Esophagus squamous epithelium (tissue), 5 donors: Measurements from ENCODE around the gene CAMP. TPM values are rescaled to one million over a fixed set of nuclear protein-coding genes. Genes with fewer than 3 reads are reported as not detected.

Experiments used
- DNase-seq: peaks from one replicate; lab custom pipeline; 2025; lab: John Stamatoyannopoulos, UW
- H3K27ac ChIP-seq, 4 donors: fragments of 200-600 bp; sonication (generic); one replicate each; pipeline ENCODE4 v1.5.1; 2016 to 2019; ENCODE audit warnings: mild to moderate bottlenecking in 1 of 4
- H3K27me3 ChIP-seq, 4 donors: fragments of 200-600 bp; sonication (generic); 1 replicate in 3 of 4; 2 replicates in 1 of 4; pipeline versions ENCODE4 v1.5.1 to v1.6.0; 2017 to 2021; ENCODE audit warnings: antibody characterized with exemption in 1 of 4
- H3K36me3 ChIP-seq, 3 donors: fragments of 200-600 bp; sonication (generic); one replicate each; pipeline ENCODE4 v1.5.1; 2016 to 2019
- H3K4me1 ChIP-seq, 3 donors: fragments of 200-600 bp; sonication (generic); one replicate each; pipeline ENCODE4 v1.5.1; 2017 to 2019
- H3K4me3 ChIP-seq, 4 donors: fragments of 200-600 bp; sonication (generic); 1 replicate in 3 of 4; 2 replicates in 1 of 4; pipeline ENCODE4 v1.5.1; 2016 to 2019; ENCODE audit warnings: mild to moderate bottlenecking in 2 of 4, moderate library complexity in 1 of 4
- H3K9me3 ChIP-seq, 3 donors: fragments of 200-600 bp; sonication (generic); one replicate each; pipeline ENCODE4 v1.5.1; 2016 to 2019
- POLR2A ChIP-seq, 4 donors: fragments of 450-650 bp; IDR thresholded peaks; one replicate each; pipeline ENCODE4 v1.6.1; 2017; ENCODE audit warnings: antibody characterized with exemption in 4 of 4, mild to moderate bottlenecking in 4 of 4, moderate library complexity in 3 of 4
- WGBS, 2 donors: methylation state at CpG; one replicate each; pipeline ENCODE4 v1.1.5; 2018; 5-methylcytosine and 5-hydroxymethylcytosine counted together
- intact Hi-C: fragments of 100-400 bp; cut with DNase I; formaldehyde crosslinking; loops from one replicate; pipeline ENCODE4 v1.15.0; 2022
- total RNA-seq, 4 donors: library from RNA; depleted of rRNA; stranded (reverse); fragments of >200 nt; gene quantifications; one replicate each; pipeline ENCODE4 v1.1.0, GENCODE V29; 2016
- TF ChIP-seq, protein P1 (sequence below), 6 experiments: fragments of 450-650 bp in 4 of 6; fragments of 200-600 bp in 2 of 6; sonication (generic) in 2 of 6; IDR thresholded peaks; one replicate each; pipeline ENCODE4 v1.5.1; 2016 to 2019; ENCODE audit warnings: antibody characterized with exemption in 6 of 6, mild to moderate bottlenecking in 4 of 6, moderate library complexity in 4 of 6
- donor health status: DM: yes; HTN: yes; CAD: no.

Gene CAMP
- total RNA-seq, 4 donors from 2014 or later, result 0.76 TPM; not detected in 3

GRCh38 chr3:48185129-48185528 lies 38.2 kb upstream of the CAMP start:
- no peak for DNase-seq
- H3K27me3 ChIP-seq, result no peaks in the 10 kb centered on the region
- TF ChIP-seq POLR2A (IDR thresholded peaks at IDR 0.05), result no peak
- TF ChIP-seq, protein P1, sequence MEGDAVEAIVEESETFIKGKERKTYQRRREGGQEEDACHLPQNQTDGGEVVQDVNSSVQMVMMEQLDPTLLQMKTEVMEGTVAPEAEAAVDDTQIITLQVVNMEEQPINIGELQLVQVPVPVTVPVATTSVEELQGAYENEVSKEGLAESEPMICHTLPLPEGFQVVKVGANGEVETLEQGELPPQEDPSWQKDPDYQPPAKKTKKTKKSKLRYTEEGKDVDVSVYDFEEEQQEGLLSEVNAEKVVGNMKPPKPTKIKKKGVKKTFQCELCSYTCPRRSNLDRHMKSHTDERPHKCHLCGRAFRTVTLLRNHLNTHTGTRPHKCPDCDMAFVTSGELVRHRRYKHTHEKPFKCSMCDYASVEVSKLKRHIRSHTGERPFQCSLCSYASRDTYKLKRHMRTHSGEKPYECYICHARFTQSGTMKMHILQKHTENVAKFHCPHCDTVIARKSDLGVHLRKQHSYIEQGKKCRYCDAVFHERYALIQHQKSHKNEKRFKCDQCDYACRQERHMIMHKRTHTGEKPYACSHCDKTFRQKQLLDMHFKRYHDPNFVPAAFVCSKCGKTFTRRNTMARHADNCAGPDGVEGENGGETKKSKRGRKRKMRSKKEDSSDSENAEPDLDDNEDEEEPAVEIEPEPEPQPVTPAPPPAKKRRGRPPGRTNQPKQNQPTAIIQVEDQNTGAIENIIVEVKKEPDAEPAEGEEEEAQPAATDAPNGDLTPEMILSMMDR (IDR thresholded peaks at IDR 0.05), result no peak
- no peak overlapping the region for H3K27ac ChIP-seq
- H3K36me3 ChIP-seq, result peaks cover 0 to 27% (median 0%) of the 10 kb centered on the region in 3 donors
- peaks cover 11 to 22% (median 14%) of the 10 kb centered on the region in 3 donors for H3K4me1 ChIP-seq
- intact Hi-C loops, result no loop called here
- no peak overlapping the region for H3K4me3 ChIP-seq
- no peaks in the 10 kb centered on the region for H3K9me3 ChIP-seq
- 68 to 88% methylated on average over 4 of the region's 4 CpGs for WGBS, 2 donors

GRCh38 chr3:48186631-48187300 lies 36.5 kb upstream of the CAMP start:
- H3K27ac ChIP-seq, result peak overlapping the region in 1 of 4 donors; percentile 76
- WGBS, 2 donors, result 19 to 21% methylated on average over 7 of the region's 7 CpGs
- intact Hi-C loops, result no loop called here

GRCh38 chr3:48187301-48187578 lies 36.1 kb upstream of the CAMP start:
- Histone ChIP-seq H3K4me1 (peaks cover 11 to 22% (median 14%) of the 10 kb centered on the region in 3 donors), H3K4me3 (peak overlapping the region; percentile 66 to 83 (median 73)), H3K27me3 (no peaks in the 10 kb centered on the region), H3K9me3 (no peaks in the 10 kb centered on the region), H3K36me3 (peaks cover 0 to 16% (median 0%) of the 10 kb centered on the region in 3 donors), H3K27ac (peak overlapping the region in 3 of 4 donors; percentile 59 to 82 (median 76))
- 7 to 9% methylated on average over 8 of the region's 8 CpGs for WGBS, 2 donors
- no peak for TF ChIP-seq POLR2A (IDR thresholded peaks at IDR 0.05)
- TF ChIP-seq, protein P1 (IDR thresholded peaks at IDR 0.05), result no peak
- DNase-seq, result no peak
- intact Hi-C loops, result no loop called here

More at GRCh38 chr3:48186631-48187300, 36.5 kb upstream of the CAMP start:
- Histone ChIP-seq H3K4me1 (peaks cover 11 to 22% (median 14%) of the 10 kb centered on the region in 3 donors), H3K9me3 (no peaks in the 10 kb centered on the region), H3K4me3 (peak overlapping the region; percentile 66 to 83 (median 73)), H3K36me3 (peaks cover 0 to 21% (median 0%) of the 10 kb centered on the region in 3 donors), H3K27me3 (no peaks in the 10 kb centered on the region)
- TF ChIP-seq, protein P1 (IDR thresholded peaks at IDR 0.05), result no peak
- no peak for TF ChIP-seq POLR2A (IDR thresholded peaks at IDR 0.05)
- no peak for DNase-seq

DNA sequence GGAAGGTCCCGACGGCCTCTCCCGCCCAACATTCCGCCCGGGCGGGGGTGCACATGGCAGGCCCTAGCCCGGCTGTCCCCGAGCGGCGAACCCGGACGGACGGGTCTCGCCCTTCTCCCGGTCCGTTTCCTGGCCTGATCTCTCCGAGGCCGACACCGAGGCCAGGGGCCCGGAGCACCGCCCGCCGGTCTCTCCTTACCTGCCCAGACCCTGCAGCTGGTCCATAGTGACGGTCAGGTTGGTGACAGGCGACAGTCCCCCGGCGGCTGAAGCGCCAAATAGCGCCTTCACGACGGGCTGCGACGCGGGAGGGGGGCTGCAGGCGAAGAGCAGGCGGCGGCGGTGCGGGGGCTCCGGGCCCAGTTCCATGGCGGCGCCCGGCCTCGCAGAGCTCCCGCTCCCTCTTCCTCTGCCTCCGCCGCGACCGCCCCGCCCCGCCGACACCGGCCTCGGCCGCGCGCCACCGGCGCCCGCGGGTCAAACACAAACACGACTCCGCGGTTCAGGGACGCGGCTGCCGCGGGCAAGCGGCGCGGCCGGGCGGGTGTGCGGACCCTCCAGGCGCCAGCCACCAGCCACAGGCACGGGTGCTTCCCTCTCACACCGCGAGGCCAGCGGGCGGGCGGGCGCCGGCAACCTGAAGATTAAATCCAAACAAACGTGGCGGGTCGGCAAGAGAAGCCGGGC lies 35.6 kb upstream of the CAMP start:
- 0 to 2% methylated on average over 7 to 8 of the region's 87 CpGs for WGBS, 2 donors
- H3K36me3 ChIP-seq, result peaks cover 0 to 11% (median 0%) of the 10 kb centered on the region in 3 donors
- H3K27me3 ChIP-seq, result no peaks in the 10 kb centered on the region
- H3K4me1 ChIP-seq, result peaks cover 11 to 22% (median 14%) of the 10 kb centered on the region in 3 donors
- H3K4me3 ChIP-seq, result peak overlapping the region; percentile 66 to 83 (median 73)
- no peak for TF ChIP-seq POLR2A (IDR thresholded peaks at IDR 0.05)
- TF ChIP-seq, protein P1 (IDR thresholded peaks at IDR 0.05), result no peak
- peak overlapping the region; percentile 7 to 82 (median 68) for H3K27ac ChIP-seq
- intact Hi-C loops, result no loop called here
- DNase-seq, result peak; percentile 19
- H3K9me3 ChIP-seq, result no peaks in the 10 kb centered on the region
